ENCODE data around the gene XXYLT1.
A peak's percentile ranks its signal among the peaks of the same experiment; 100 is the strongest.
"Not testable (repeated sequence)": the region's sequence is repeated elsewhere in the genome, so short reads cannot be mapped to it uniquely, and the experiment has no call there.

Gene XXYLT1

DNA sequence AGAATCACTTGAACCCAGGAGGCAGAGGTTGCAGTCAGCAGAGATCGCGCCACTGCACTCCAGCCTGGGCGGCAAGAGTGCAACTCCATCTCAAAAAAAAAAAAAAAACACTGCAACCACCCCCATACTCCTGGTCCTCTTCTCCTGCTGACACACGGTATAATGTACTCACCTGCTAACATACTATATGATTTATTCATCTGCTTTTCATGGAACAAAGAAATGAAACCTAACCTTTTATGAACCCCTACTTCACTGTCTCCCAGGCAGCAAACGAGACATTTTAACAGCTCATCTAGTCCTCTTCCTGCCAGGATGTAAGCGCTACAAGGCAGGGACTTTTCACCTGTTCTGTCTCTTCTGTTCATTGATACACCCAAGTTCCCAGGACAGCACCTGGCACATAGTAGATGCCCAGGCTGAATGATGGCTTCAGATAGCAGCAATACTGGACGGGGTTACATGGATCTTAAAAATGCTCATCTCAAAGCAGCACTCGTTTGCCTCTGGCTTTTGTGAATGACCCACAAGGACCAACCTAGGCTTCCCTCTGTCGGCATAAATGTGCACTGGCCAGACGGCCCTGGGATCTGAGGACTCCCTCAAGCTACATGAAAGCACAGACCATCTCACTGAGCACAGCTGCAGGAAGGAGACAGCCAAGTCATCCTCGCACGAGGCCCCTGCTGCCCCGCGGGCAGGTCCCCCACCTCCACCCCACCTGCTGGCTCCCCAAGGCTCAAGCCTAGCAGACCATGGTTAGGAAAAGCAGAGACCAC is 20.3 kb downstream of the XXYLT1 start:
- peak; percentile 45 for DNase-seq (ENCODE audit: low spot score)

- no peak for DNase-seq (ENCODE audit: low spot score)
Measured at GRCh38 chr3:195249858-195250464, 21.0 kb downstream of the XXYLT1 start.

DNA sequence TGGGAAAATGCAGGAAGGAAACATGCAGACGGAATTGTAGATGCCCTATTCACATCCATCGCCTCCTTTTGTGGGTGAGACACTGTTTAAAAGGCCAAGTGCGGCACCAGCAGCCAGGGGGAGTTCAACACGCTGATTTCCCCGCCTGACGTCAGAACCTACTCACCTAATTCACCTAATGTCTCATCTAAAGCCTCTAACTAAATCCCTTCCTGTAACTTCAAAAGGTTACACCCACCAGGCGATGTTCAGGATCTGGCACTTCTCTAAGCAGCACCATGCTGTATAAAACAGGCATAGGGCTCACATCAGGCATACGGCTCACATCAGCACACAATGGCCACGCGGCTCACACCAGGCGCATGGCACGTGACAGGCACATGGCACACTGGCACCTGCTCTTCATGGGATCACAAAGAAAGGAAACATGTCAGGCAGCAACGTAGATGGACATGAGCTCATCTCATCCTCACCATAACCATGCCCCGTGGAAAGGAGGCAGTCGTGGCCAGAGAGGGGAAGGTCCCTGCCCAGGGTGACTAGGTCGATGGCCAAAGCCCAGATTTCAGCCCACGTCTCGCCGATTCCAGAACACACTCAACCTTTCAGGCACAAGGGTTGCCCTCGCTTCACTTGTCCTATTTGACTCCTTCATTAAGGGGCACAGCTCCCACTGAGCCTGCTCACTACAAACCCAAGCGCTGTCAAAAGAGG is 21.7 kb downstream of the XXYLT1 start:
- DNase-seq (ENCODE audit: low spot score): no peak

DNA sequence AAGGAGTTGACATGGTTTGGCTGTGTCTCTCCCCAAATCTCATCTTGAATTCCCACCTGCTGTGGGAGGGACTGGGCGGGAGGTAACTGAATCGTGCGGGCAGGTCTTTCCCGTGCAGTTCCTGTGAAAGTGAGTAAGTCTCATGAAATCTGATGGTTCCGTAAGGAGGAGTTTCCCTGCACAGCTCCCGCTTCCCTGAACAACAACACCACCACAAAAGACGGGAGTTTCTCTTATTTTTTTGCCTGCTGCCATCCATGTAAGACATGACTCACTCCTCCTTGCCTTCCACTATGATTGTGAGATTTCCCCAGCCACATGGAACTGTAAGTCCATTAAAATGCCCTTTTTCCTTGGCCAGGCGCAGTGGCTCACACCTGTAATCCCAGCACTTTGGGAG is 22.7 kb downstream of the XXYLT1 start:
- DNase-seq (ENCODE audit: low spot score): no peak

DNA sequence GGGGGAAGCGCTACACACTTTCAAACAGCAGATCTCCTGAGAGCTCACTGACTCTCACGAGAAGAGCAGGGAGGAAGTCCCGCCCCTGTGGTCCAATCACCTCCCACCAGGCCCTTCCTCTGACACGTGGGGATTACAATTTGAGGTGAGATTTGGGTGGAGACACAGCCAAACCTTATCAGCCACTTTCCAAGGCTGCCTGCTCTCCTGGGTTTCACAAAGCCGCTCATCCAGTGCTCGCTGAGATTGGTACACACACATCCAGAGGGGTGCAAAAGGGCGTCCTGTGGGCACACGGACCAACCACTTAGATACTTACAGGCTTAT is 23.1 kb downstream of the XXYLT1 start:
- DNase-seq (ENCODE audit: low spot score): no peak

GRCh38 chr3:195247086-195247862 is 23.7 kb downstream of the XXYLT1 start:
- no peak for DNase-seq (ENCODE audit: low spot score)

- DNase-seq (ENCODE audit: low spot score): no peak
Measured at GRCh38 chr3:195246581-195246995, 24.4 kb downstream of the XXYLT1 start.

GRCh38 chr3:195245531-195245951 is 25.4 kb downstream of the XXYLT1 start:
- DNase-seq (ENCODE audit: low spot score): no peak

DNA sequence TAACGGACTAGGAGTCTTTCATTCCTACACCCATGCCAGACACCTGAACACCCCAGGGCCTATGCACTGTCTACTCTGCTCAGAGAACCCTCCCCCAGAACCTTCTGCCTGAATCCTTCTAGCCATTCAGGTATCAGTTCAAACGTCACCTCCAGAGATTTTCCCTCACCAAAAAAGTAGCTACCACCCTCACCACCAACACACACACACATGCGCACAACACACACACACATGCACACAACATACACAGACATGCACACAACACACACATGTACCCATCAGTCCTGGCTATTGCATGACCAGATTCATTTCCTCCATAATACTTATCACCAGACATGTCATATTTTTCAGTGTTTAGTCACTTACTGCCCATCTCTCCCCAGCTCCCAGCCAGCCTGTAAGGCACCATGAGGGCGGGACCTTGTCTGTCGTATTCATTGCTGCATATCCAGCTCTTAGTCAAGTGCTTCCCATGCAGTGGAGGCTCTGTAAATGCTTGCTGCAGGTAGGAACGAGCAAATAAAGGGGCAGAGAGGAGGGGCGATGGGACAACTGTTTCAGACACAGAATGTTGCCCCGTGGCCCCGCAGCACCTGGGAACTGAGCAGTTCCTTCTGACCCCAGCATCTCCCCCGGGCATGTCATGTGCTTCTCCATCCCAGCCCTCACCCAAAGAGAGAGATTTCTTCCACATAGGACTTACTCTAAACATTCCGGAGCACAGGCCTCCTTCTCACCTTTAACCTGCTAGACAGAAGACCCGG is 29.2 kb downstream of the XXYLT1 start:
- no peak for DNase-seq (ENCODE audit: low spot score)

DNA sequence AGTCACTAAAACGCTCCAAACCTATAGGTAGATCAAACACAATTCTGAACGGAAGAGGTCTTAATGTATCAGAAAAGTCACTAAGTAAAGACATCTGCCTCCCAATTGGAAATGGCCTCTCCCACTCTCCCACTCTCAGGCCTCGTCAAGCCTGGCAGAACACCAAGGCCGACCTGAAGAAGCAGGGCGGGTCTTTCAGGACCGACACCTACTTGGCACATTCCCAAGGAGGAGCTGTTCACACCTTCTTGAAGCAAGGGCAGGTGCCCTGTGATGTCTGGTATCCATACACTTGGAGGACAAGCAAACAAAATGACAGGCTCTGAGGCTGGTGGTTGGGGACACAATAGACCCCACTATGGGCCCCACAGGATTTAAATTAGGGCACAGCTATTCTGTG is 30.0 kb downstream of the XXYLT1 start:
- no peak for DNase-seq (ENCODE audit: low spot score)

- no peak for DNase-seq (ENCODE audit: low spot score)
Measured at GRCh38 chr3:195240171-195240701, 30.7 kb downstream of the XXYLT1 start.

GRCh38 chr3:195239121-195239520 is 31.8 kb downstream of the XXYLT1 start:
- no peak for DNase-seq (ENCODE audit: low spot score)

GRCh38 chr3:195238586-195239118 is 32.3 kb downstream of the XXYLT1 start:
- DNase-seq (ENCODE audit: low spot score): peak; percentile 37

- DNase-seq (ENCODE audit: low spot score): peak; percentile 34
Measured at GRCh38 chr3:195238081-195238571, 32.8 kb downstream of the XXYLT1 start.

GRCh38 chr3:195236801-195237570 is 34.0 kb downstream of the XXYLT1 start:
- DNase-seq (ENCODE audit: low spot score): no peak

GRCh38 chr3:195236076-195236798 is 34.7 kb downstream of the XXYLT1 start:
- DNase-seq (ENCODE audit: low spot score): no peak

DNA sequence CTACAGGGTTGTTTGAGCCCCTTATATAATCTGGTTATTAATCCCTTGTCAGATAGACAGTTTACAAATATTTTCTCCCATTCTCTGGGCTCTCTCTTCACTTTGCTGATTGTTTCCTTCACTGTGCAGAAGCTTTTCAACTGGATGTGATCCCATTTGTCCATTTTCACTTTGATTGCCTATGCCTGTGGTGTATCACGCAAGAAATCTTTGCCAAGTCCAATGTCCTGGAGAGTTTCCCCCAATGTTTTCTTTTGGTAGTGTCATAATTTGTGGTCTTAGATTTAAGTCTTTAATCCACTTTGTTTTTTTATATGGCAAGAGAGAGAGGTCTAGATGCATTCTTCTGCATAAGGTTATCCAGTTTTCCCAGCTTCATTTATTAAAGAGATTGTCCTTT is 40.7 kb downstream of the XXYLT1 start:
- DNase-seq (ENCODE audit: low spot score): no peak

- not testable (repeated sequence) for DNase-seq (ENCODE audit: low spot score)
Measured at GRCh38 chr3:195228886-195229285, 42.1 kb downstream of the XXYLT1 start.

GRCh38 chr3:195227871-195228270 is 43.1 kb downstream of the XXYLT1 start:
- no peak for DNase-seq (ENCODE audit: low spot score)
